ENCODE data around the gene PECR. TPM values are rescaled to one million over a fixed set of nuclear protein-coding genes. Genes with fewer than 3 reads are reported as not detected.

The PECR gene
- total and polyA plus RNA-seq, 2 of the 13 experiments (the other 11 are each of a cell fraction or from before 2014, with no cell fraction given), result 151 to 153 TPM

DNA sequence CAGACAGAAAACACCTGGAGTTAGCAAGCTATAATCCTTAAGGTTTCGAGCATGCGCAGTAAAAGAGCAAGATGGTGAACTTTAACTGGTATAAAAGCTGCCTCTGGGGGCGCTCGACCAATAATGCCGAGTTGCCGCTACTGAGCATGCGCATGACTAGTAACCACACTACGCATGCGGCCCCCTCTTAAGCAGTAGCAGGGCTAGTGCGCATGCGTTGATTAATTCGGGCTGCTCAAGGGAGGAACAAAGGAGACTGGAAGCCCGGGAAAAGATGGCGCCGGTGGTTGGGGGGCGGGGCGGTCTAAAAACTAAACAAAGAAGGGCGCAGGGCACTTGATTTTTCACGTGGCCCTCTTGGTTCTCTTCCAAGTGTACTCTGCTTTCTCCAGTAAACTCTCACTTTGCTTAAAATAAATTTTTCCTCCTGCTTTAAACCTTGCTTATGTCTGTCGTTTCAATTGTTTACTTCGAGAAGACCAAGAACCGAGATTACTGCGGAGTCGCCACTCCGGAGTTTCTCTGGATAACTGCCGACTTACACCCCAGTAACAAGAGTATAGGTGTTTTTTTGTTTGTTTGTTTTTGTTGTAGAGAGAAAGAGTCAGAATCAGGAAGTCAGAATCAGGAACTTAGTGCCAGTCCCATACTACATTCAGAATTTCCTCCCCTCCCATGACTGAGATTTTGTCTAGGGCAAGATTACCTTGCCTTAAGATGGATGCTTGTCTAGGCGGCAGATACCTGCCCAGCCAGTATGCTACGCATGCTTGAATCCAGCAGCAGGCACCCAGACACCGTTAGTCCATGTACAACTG is 33.3 kb upstream of the PECR start (continued):
- TF ChIP-seq, protein P1, sequence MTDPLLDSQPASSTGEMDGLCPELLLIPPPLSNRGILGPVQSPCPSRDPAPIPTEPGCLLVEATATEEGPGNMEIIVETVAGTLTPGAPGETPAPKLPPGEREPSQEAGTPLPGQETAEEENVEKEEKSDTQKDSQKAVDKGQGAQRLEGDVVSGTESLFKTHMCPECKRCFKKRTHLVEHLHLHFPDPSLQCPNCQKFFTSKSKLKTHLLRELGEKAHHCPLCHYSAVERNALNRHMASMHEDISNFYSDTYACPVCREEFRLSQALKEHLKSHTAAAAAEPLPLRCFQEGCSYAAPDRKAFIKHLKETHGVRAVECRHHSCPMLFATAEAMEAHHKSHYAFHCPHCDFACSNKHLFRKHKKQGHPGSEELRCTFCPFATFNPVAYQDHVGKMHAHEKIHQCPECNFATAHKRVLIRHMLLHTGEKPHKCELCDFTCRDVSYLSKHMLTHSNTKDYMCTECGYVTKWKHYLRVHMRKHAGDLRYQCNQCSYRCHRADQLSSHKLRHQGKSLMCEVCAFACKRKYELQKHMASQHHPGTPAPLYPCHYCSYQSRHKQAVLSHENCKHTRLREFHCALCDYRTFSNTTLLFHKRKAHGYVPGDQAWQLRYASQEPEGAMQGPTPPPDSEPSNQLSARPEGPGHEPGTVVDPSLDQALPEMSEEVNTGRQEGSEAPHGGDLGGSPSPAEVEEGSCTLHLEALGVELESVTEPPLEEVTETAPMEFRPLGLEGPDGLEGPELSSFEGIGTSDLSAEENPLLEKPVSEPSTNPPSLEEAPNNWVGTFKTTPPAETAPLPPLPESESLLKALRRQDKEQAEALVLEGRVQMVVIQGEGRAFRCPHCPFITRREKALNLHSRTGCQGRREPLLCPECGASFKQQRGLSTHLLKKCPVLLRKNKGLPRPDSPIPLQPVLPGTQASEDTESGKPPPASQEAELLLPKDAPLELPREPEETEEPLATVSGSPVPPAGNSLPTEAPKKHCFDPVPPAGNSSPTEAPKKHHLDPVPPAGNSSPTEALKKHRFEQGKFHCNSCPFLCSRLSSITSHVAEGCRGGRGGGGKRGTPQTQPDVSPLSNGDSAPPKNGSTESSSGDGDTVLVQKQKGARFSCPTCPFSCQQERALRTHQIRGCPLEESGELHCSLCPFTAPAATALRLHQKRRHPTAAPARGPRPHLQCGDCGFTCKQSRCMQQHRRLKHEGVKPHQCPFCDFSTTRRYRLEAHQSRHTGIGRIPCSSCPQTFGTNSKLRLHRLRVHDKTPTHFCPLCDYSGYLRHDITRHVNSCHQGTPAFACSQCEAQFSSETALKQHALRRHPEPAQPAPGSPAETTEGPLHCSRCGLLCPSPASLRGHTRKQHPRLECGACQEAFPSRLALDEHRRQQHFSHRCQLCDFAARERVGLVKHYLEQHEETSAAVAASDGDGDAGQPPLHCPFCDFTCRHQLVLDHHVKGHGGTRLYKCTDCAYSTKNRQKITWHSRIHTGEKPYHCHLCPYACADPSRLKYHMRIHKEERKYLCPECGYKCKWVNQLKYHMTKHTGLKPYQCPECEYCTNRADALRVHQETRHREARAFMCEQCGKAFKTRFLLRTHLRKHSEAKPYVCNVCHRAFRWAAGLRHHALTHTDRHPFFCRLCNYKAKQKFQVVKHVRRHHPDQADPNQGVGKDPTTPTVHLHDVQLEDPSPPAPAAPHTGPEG (CRISPR knock-in tag; IDR thresholded peaks at IDR 0.05), result 0 out of 2 replicates have a peak, but pooled peaks have one; percentile 46
- no peak for TF ChIP-seq ZNF816 (CRISPR knock-in tag; IDR thresholded peaks at IDR 0.05; ENCODE audit: borderline replicate concordance)
- TF ChIP-seq, protein P2, sequence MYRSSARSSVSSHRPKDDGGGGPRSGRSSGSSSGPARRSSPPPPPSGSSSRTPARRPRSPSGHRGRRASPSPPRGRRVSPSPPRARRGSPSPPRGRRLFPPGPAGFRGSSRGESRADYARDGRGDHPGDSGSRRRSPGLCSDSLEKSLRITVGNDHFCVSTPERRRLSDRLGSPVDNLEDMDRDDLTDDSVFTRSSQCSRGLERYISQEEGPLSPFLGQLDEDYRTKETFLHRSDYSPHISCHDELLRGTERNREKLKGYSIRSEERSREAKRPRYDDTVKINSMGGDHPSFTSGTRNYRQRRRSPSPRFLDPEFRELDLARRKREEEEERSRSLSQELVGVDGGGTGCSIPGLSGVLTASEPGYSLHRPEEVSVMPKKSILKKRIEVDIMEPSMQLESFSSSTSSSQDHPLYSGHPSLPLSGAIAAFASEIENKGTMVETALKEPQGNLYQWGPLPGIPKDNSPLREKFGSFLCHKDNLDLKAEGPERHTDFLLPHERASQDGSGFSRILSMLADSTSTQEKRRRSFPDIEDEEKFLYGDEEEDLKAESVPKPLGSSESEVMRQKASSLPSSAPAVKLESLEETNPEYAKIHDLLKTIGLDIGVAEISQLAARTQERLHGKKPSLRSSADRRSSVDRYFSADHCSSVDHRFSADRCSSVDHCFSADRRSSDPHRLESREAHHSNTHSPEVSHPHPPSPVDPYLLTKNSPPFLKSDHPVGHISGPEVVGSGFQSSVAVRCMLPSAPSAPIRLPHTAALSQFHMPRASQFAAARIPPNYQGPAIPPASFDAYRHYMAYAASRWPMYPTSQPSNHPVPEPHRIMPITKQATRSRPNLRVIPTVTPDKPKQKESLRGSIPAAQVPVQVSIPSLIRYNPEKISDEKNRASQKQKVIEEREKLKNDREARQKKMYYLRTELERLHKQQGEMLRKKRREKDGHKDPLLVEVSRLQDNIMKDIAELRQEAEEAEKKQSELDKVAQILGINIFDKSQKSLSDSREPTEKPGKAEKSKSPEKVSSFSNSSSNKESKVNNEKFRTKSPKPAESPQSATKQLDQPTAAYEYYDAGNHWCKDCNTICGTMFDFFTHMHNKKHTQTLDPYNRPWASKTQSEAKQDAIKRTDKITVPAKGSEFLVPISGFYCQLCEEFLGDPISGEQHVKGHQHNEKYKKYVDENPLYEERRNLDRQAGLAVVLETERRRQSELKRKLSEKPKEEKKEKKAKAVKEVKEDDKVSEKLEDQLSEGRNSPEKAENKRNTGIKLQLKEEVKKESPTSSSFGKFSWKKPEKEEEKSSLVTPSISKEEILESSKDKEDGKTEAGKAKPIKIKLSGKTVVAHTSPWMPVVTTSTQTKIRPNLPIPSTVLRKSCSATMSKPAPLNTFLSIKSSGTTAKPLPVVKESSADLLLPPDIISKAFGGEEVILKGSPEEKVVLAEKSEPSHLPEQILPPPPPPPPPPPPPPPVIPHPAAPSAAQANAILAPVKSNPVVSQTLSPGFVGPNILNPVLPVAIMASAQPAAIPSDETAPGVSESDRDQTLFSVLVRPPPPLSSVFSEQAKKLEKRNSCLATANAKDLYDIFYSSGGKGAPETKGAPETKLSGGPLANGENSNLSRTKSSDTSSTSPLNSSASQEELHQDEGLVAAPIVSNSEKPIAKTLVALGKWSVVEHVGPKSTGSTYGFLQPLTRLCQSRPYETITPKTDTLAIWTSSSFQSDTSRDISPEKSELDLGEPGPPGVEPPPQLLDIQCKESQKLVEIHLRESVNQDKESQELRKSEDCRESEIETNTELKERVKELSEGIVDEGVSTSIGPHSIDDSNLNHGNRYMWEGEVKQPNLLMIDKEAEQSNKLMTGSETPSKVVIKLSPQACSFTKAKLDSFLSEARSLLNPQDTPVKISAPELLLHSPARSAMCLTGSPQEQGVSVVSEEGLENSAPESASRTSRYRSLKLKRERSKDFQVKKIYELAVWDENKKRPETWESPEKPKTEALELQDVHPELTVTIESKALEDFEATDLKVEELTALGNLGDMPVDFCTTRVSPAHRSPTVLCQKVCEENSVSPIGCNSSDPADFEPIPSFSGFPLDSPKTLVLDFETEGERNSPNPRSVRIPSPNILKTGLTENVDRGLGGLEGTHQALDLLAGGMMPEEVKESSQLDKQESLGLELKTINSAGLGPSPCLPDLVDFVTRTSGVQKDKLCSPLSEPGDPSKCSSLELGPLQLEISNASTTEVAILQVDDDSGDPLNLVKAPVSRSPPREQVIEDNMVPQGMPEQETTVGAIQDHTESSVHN (CRISPR knock-in tag; IDR thresholded peaks at IDR 0.05), result no peak
- TF ChIP-seq ZNF749 (CRISPR knock-in tag; IDR thresholded peaks at IDR 0.05; ENCODE audit: borderline replicate concordance), result no peak
- TF ChIP-seq GFI1 (CRISPR knock-in tag; IDR thresholded peaks at IDR 0.05; ENCODE audit: borderline replicate concordance), result no peak; the same call in 1 of the 2 replicates
- peak; percentile 91 for TF ChIP-seq ASH2L (IDR thresholded peaks at IDR 0.05; ENCODE audit: insufficient read length, low read depth, low read length)
- peak; percentile 38 for TF ChIP-seq PHF5A (CRISPR knock-in tag; IDR thresholded peaks at IDR 0.05; ENCODE audit: low read depth, unreplicated experiment)
- TF ChIP-seq, protein P3, sequence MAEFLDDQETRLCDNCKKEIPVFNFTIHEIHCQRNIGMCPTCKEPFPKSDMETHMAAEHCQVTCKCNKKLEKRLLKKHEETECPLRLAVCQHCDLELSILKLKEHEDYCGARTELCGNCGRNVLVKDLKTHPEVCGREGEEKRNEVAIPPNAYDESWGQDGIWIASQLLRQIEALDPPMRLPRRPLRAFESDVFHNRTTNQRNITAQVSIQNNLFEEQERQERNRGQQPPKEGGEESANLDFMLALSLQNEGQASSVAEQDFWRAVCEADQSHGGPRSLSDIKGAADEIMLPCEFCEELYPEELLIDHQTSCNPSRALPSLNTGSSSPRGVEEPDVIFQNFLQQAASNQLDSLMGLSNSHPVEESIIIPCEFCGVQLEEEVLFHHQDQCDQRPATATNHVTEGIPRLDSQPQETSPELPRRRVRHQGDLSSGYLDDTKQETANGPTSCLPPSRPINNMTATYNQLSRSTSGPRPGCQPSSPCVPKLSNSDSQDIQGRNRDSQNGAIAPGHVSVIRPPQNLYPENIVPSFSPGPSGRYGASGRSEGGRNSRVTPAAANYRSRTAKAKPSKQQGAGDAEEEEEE (CRISPR knock-in tag; IDR thresholded peaks at IDR 0.05; ENCODE audit: borderline replicate concordance), result 0 out of 2 replicates have a peak, but pooled peaks have one; percentile 46
- TF ChIP-seq FOXC1 (CRISPR knock-in tag; IDR thresholded peaks at IDR 0.05; ENCODE audit: borderline replicate concordance), result peak; percentile 27; the same call in 1 of the 2 replicates
- TF ChIP-seq ZNF383 (CRISPR knock-in tag; IDR thresholded peaks at IDR 0.05; ENCODE audit: borderline replicate concordance), result no peak; the same call in 1 of the 2 replicates
- TF ChIP-seq PPARG (CRISPR knock-in tag; conservative IDR thresholded peaks at IDR 0.05), result no peak
